Muscle of arm (tissue), 14 donors: ENCODE results near the gene POLR2E. TPM values are rescaled to one million over a fixed set of nuclear protein-coding genes. Genes with fewer than 3 reads are reported as not detected.

Source experiments
- DNase-seq: peaks from one replicate; pipeline ENCODE4 v3.0.0-alpha.2; 2013
- long read RNA-seq, 11 donors: transcript quantifications; one replicate each; lab custom pipeline, GENCODE V29; 2026
- polyA plus RNA-seq, 12 donors: library from polyadenylated mRNA; unstranded; fragments of 120-200 nt; gene quantifications; one replicate each; pipeline ENCODE4 v1.2.1, GENCODE V29; 2013; ENCODE audit not compliant: insufficient read length in 12 of 12

Gene POLR2E
- polyA plus RNA-seq: 100 to 1,000 TPM in 8 of 12 donors, 10 to 100 TPM in 3, not detected in 1; 79.7 to 135 (median 108) TPM
- long read RNA-seq, donor 1, transcript POLR2E-213 (8 exons, 2,831 nt): major isoform, 68 of 100 reads
- long read RNA-seq, donor 1, partial matches to known transcripts: 26 of 100 reads
- long read RNA-seq, donor 1, other reads (novel, unspliced or antisense): 0 of 100 reads
- long read RNA-seq, donor 2, transcript POLR2E-213 (8 exons, 2,831 nt): major isoform, 72 of 88 reads
- long read RNA-seq, donor 2, partial matches to known transcripts: 6 of 88 reads
- long read RNA-seq, donor 2, other reads (novel, unspliced or antisense): 0 of 88 reads
- long read RNA-seq, donor 3, transcript POLR2E-213 (8 exons, 2,831 nt): major isoform, 35 of 38 reads
- long read RNA-seq, donor 3, partial matches to known transcripts: 0 of 38 reads
- long read RNA-seq, donor 3, other reads (novel, unspliced or antisense): 0 of 38 reads
- long read RNA-seq, donor 4, transcript POLR2E-213 (8 exons, 2,831 nt): major isoform, 19 of 21 reads
- long read RNA-seq, donor 4, partial matches to known transcripts: 0 of 21 reads
- long read RNA-seq, donor 4, other reads (novel, unspliced or antisense): 0 of 21 reads
- long read RNA-seq, donor 5, transcript POLR2E-213 (8 exons, 2,831 nt): major isoform, 94 of 98 reads
- long read RNA-seq, donor 5, partial matches to known transcripts: 0 of 98 reads
- long read RNA-seq, donor 5, other reads (novel, unspliced or antisense): 0 of 98 reads
- long read RNA-seq, donor 6, transcript POLR2E-213 (8 exons, 2,831 nt): major isoform, 39 of 39 reads
- long read RNA-seq, donor 6, partial matches to known transcripts: 0 of 39 reads
- long read RNA-seq, donor 6, other reads (novel, unspliced or antisense): 0 of 39 reads
- long read RNA-seq, donor 7, transcript POLR2E-213 (8 exons, 2,831 nt): major isoform, 21 of 23 reads
- long read RNA-seq, donor 7, partial matches to known transcripts: 0 of 23 reads
- long read RNA-seq, donor 7, other reads (novel, unspliced or antisense): 0 of 23 reads
- long read RNA-seq, donor 8, transcript POLR2E-213 (8 exons, 2,831 nt): major isoform, 64 of 74 reads
- long read RNA-seq, donor 8, partial matches to known transcripts: 6 of 74 reads
- long read RNA-seq, donor 8, other reads (novel, unspliced or antisense): 0 of 74 reads
- long read RNA-seq, donor 9, transcript POLR2E-213 (8 exons, 2,831 nt): major isoform, 42 of 46 reads
- long read RNA-seq, donor 9, partial matches to known transcripts: 0 of 46 reads
- long read RNA-seq, donor 9, other reads (novel, unspliced or antisense): 0 of 46 reads
- long read RNA-seq, donor 10, transcript POLR2E-213 (8 exons, 2,831 nt): major isoform, 61 of 299 reads
- long read RNA-seq, donor 10, partial matches to known transcripts: 80 of 299 reads
- long read RNA-seq, donor 10, other reads (novel, unspliced or antisense): 151 of 299 reads
- long read RNA-seq, donor 11, transcript POLR2E-213 (8 exons, 2,831 nt): major isoform, 60 of 352 reads
- long read RNA-seq, donor 11, partial matches to known transcripts: 75 of 352 reads
- long read RNA-seq, donor 11, other reads (novel, unspliced or antisense): 210 of 352 reads

DNA sequence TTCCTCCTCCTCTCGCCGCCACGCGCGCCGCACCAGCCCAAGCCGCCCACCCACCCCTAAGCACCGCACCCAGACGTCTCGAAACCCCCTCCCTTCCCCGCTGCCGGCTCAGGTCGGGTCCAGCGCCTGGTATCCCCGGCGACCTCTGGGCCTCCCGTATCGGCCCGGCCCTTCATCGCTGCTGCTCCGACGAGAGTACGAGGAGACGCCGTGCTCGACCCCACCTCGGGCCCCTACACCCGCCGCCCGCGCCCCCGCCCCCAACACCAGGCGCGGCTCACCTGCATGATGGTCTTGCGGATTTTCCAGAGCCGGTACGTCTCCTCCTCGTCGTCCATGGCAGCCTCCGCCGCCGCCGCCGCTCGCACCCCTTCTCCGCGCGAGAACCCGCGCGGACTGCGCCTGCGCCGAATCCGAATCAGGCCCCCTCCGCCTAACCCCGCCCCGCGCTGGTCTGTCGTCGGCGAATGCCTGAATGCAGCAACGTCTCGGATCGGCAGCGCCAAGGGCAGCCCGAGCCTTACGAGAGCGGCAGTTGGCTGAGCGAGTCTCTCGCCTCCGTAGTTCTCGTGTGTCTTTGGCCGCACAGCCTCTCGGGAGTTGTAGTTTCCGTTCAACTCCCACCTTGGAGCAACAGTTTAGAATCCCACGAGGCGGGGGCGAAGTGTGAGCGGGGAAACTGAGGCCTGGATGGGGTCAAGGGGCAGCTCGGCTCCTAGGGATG is at the start of gene POLR2E:
Gene POLR2E (minus strand): TSS at position 398 of the 724 bp plus-strand sequence. CDS start 60 bp downstream, at position 338.
- DNase-seq: peak; percentile 99

DNA sequence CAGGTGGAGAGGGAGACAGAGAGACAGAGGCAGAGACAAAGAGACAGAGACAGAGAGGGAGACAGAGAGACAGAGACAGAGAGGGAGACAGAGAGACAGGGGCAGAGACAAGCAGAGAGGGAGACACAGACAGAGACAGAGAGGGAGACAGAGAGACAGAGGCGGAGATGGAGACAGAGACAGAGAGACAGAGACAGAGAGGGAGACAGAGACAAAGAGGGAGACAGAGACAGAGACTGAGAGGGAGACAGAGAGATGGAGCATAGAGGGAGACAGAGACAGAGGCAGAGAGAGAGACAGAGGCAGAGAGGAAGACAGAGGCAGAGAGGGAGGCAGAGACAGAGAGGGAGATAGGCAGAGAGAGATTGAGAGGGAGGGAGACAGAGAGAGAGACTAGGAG is 49.6 kb upstream of the POLR2E start:
- no peak for DNase-seq

- DNase-seq: no peak
Observed at GRCh38 chr19:1143828-1144399, 48.7 kb upstream of the POLR2E start.

- DNase-seq: no peak
Observed at GRCh38 chr19:1141944-1142343, 46.8 kb upstream of the POLR2E start.

DNA sequence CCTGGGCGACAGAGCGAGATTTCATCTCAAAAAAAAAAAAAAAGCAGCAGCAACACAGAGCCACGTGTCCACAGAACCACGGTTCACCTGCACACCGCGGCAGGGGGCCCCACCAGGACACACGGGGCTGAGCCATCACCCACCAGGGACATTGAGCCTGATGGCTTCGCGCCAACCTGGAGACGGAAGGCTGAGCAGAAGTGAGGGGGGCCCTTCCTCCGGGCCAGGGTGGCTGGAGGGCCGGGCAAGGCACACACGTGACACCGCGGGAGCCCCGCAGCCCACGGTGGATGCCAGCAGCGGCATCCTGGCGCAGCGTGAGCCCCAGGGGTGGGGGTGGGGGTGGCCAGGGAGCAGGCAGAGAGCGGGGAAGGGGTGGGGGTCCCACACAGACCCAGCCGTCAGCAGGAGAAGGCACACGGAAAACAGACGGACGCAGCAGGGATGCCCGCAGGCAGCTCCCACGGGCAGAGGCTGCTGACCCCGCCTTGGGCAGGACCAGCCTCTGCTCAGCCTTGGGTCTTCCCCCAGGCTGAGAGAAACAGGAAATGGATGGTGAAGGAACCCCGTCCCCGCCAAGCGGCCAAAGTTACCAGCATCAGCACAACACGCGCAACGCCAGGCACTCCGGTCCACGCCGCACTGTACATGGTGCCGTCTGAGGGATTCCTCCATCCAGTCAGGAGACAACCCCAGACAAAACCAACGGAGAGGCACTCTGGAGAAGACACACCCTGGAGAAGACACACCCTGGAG is 45.3 kb upstream of the POLR2E start:
- DNase-seq: no peak

GRCh38 chr19:1139126-1139525 is 44.0 kb upstream of the POLR2E start:
- DNase-seq: no peak

DNA sequence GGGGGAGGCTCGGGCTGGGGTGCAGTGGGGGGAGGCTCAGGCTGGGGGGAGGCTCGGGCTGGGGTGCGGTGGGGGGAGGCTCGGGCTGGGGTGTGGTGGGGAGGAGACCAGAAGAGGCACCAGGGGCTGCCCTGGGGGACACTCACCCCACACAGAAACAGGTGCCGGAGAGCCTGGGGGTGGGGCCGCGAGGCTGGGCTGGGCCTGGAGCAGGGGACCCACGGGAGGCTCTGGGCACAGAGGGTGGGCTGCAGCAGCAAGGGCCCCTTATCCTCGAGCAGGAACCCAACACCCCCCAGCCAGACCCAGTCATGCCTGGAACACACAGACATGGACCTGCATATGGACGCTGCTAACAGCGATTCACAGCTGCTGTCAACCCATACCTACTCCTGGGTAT is 42.9 kb upstream of the POLR2E start:
- no peak for DNase-seq

DNA sequence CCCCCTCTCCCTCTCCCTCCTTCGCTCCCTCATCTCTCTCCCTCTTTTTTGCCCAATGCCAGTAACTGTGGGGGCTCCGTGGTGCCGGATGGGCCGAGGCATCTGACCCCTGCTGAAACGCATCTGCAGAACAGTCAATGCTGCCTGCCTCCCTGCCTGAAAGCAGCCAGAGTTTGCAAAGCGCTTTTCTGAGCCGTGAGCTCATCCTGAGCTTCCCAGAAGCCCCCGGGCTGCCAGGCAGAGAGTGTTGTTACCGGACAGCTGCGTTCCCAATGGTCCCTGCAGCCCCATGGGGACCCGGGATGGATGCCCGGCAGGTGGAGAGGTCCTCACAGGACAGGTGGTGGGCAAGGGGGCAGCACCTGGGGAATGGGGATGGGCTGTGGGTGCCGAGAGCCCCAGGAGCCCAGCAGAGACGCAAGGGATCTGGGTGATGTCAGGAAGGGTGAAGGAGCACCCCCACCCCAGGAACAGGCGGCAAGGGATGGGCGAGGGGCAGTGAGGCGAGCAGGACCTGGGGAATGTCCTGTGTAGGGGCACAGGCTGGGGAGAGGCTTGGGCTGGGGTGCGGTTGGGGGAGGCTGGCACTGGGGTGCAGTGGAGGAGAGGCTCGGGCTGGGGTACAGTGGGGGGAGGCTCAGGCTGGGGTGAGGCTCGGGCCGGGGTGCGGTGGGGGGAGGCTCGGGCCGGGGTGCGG is 41.6 kb upstream of the POLR2E start:
- DNase-seq: no peak

GRCh38 chr19:1136201-1136600 is 41.0 kb upstream of the POLR2E start:
- no peak for DNase-seq

DNA sequence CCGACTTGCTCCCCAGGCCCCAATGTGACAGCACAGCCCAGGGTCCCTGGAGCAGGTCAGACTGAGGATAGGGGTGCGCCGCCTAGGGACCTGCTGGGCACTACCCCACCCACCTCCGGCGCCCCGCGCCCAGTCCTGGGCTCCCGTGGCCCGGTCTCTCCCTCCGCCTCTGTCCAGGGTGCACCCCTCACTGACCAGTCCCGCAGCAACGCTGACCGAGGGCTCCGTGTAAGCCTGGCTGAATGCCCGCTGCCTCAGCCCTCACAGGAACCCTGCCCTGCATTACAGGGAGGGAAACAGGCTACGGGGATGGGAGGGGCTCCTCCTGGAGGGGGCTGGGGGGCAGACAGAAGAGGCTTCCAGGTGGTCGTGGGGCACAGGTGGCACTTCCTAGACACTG is 40.3 kb upstream of the POLR2E start:
- no peak for DNase-seq

DNA sequence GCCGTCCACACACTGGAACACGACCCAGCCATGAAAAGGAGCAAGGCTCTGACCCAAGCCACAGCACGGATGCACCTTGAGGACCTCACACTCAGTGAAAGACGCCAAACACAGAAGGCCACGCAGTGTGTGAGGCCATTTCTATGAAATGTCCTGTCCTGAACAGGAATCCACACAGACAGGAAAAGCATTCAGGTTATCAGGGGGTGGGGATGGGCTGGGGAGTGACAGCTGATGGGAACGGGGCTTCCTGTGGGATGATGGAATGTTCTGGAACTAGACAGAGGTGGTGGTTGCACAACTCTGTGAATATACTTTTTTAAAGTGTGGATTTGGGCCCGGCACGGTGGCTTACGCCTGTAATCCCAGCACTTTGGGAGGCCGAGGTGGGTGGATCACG is 39.3 kb upstream of the POLR2E start:
- no peak for DNase-seq

- DNase-seq: no peak
Observed at GRCh38 chr19:1133471-1133929, 38.3 kb upstream of the POLR2E start.

GRCh38 chr19:1132552-1133383 is 37.6 kb upstream of the POLR2E start:
- no peak for DNase-seq

DNA sequence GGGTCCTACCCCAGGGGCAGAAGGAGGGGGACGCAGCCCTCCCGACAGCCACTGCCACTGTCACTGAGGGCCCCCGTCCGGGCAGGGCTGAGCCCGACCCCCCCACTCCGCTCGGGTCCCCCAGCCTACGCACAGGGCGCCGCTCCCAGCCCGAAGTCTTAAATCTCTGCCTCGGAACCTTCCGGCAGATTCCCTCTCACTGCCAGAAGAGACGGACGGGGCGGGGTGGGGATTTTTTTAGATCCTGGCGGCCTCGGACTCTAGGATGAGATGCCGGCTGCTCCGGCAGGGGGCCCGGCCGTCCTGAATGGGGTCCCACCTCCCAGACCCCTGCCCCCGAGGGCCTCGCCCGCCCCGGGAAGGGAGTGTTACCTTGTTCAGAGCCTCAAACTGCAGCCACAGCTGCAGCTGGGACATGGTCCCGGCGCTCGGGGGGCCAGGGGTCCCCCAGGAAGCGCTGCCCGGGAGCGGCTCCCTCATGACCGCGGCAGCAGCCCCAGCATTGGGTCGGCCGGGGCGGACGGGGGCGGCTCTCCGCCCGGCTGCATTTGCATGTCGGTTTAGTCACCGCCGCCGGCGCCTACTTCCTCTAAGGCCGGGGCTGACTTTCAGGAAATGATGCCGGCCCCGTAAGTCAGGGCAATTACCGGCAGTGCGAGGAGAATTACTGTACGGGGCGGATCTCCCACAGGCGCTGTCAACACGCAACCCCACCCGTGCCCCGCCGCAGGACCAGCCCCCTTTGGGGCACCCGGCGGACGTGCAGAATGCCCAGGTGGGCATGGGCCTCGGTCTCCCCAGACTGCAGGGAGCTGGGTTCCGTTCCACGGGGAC is 36.8 kb upstream of the POLR2E start:
- peak; percentile 61 for DNase-seq

- DNase-seq: no peak
Observed at GRCh38 chr19:1130771-1131717, 35.9 kb upstream of the POLR2E start.

GRCh38 chr19:1129535-1129934 is 34.4 kb upstream of the POLR2E start:
- DNase-seq: no peak
